Renal cortex interstitium (tissue), 11 donors: ENCODE measurements around the gene GNAI1. TPM values are rescaled to one million over a fixed set of nuclear protein-coding genes. Genes with fewer than 3 reads are reported as not detected.
"Not testable (repeated sequence)": the region's sequence is repeated elsewhere in the genome, so short reads cannot be mapped to it uniquely, and the experiment has no call there.

Experiments
- DNase-seq, 11 donors: peaks; one replicate each; pipeline ENCODE4 v3.0.0-alpha.2; 2013; ENCODE audit warnings: low read depth in 9 of 11, low spot score in 4 of 11; ENCODE audit errors: extremely low read depth in 1 of 11
- polyA plus RNA-seq, 3 donors: library from polyadenylated mRNA; unstranded; fragments of 120-200 nt; gene quantifications; one replicate each; pipeline ENCODE4 v1.2.1, GENCODE V29; 2013; ENCODE audit not compliant: insufficient read length in 3 of 3

GNAI1 gene
- polyA plus RNA-seq, 3 donors, result 107 to 156 (median 137) TPM

DNA sequence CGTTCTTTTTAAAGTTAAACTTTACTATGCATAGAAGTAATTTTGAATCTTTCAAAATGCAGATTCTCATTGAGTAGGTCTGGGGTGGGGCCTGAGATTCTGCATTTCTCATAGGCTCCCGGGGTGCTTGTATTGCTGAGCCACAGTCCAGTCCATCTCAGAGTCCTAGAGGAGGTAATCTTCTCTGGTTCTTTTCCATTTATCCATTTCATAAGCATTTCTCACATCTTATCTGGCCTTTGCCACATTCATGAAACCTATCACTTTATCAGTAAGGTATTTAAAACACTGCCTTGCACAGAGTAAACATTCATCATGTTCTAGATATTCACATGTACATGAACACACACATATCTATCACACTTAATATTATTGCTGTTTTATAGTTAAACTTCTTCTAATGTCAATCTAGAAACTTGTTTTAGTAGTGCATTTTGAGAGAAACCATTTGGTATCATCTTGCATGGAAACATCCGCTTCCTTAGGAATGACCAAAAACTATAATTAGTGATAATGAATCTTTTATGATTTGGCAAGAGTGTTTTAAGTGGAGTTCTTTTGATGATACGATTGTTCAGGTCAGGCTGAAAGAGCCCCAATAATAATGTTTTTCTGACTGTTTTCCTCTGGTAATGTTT lies 12.0 kb downstream of the GNAI1 start:
- DNase-seq, result no peak

DNA sequence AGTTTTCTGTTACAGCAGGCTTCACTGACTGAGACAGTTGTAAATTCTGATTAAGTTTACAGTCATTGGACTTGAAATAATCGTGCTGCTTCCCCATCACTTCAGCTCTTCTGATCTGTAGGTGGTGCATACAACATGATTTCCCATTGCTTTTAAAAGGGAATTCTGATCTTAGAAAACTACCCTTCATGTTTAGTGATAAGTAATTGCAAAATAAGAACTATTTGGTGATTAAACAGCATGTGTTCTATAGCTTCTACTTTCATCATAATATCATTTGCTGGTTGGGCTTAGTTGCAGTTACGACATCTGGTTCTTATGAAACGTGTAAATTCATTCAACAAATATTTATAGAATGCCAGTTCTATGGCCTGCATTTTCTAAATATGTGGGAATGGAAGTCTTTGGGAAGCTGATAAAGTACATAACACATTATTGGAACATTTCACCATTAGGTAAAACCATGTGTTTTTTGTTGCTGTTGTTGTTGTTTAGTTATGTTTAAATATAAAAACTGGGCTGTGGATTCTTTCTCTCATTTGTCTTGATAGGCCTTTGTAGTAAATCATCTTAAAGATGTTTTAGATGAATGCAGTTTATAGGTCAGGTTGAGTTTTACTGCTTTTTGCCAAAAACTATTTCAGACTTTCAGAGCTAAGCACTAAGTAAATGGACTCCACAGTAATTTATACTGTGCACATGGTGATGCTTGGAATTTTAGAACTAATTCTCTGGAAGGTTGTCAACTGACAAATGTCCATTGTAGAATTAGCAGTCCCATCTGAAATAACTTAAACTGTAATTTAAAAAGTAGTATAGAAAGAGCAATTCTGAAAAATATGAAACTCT lies 13.1 kb downstream of the GNAI1 start:
- DNase-seq, result no peak

DNA sequence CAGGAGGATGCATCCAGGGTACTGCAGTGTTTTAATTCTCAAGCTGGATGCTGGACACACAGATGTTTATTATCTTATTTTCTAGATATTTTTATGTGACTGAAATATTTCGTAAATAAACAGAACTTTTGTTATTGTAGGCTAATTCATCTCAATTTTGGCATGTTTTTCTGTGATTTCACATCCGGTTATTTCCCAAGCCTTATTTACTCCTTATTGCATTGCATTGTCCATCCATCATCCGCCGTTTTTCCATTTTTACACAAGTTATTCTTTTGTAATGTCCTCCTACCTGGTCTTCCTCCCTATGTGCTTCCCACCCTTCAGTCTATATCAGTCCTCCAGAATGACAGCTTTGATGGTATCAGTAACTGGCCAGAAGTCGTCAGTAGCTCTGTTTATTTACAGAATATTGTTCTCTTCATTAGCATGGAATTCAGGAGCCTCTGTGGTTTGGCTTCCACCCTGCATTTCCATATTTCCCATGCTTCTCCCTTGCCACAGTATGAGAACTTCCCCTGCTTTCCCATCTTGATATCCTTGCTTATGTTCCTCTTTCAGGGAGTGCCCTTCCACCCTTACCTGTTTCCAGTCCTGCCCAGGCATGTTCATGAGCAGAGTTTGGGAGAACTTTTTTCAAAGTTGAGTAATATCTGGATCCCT lies 16.1 kb downstream of the GNAI1 start:
- peak in 3 of 11 donors; percentile 22 to 48 (median 48) for DNase-seq

- no peak for DNase-seq
Observed at GRCh38 chr7:80151274-80151665, 16.6 kb downstream of the GNAI1 start.

- DNase-seq, result no peak
Observed at GRCh38 chr7:80153446-80153845, 18.8 kb downstream of the GNAI1 start.

DNA sequence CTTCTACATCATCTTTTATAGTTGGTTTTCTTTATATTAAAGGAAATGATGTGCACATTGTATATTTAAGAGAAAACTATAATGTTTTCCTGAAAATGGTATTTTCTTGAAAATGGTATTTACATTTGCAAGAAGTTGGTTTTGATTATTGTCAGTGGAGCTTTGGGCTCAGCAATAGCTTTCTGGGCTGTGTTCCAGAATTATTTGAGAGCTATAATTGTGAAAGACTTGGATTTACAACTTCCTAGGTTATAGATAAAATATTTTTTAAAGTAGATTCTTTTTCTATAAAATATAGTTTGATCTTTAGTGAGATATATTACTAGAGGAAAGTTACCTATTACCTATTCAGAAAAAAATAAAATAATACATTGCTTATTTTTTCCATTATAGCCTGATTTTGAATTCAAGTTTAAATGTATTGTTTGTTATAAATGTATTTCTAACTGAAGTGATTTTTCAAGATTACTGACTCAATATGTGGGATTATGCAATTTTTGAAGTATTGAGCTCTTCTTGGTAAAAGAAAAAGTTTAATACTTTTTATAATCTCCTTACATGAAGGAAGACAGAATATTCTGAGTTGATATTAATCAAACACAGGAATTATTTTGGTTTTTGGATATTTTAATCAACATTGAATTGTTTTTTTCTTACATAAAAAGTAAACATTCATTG lies 20.2 kb downstream of the GNAI1 start:
- no peak for DNase-seq

- no peak for DNase-seq
Observed at GRCh38 chr7:80155374-80155773, 20.7 kb downstream of the GNAI1 start.

DNA sequence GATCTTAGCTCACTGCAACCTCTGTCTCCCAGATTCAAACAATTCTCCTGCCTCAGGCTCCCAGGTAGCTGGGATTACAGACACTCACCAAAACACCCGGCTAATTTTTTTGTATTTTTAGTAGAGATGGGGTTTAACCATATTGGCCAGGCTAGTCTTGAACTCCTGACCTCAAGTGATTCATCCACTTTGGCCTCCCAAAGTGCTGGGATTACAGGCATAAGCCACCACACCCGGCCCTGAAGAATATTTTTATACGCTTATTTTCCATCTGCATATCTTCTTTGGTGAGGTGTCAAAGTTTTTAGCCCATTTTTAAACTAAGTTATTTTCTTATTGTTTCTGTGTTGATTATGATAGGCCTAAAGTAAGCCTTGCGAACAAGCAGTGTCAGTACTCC lies 23.1 kb downstream of the GNAI1 start:
- not testable (repeated sequence) for DNase-seq

GRCh38 chr7:80159802-80160201 lies 25.2 kb downstream of the GNAI1 start:
- no peak for DNase-seq

DNA sequence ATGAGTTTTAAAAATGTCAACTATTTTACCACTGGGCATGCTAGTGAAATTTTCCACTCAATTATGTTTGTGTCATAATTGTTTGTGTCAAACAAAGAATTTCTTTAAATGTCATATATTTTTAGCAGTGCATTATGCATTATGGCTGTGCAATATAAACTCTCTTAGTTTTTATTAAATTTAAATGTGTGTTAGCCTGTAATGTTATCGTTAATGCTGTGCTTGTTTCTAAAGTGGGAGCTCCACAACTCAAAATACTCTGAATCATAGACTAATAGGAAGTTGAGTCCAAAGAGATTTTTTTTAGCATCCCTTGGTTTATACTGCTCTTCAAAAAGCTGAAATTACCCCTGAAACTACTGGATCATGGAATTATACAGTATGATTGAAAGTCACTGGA lies 26.8 kb downstream of the GNAI1 start:
- no peak for DNase-seq

DNA sequence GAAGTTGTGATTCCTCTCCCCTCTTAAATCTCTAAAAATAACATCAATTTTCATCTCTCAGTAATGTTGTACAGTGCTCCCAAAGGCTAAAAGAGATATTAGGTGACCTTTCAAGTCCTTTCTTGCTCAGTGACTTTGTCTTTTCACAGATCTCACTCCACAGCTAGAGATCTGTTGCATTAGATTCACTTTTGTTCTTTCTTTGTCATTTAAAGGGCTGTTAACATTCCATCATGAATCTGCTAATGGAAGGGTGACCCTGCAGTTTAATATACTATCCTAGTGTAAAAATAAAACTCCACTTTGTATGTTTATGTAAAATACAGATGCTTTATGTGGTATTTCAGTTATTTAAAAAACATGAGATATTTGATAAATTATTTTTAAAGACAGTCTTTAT lies 30.5 kb downstream of the GNAI1 start:
- no peak for DNase-seq

DNA sequence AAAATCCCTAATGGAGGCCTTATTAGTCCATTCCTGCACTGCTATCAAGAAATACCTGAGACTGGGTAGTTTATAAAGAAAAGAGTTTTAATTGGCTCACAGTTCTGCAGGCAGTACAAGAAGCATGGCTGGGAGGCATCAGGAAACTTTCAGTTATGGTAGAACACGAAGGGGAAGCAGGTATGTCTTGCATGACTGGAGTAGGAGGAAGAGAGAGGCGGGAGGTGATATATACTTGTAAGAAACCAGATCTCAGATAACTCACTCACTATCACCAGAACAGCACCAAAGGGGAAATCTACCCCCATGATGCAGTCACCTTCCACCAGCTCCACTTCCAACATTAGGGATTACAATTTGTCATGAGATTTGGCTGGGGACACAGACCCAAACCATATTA lies 35.8 kb downstream of the GNAI1 start:
- no peak for DNase-seq

- DNase-seq, result no peak
Observed at GRCh38 chr7:80172387-80172786, 37.8 kb downstream of the GNAI1 start.

DNA sequence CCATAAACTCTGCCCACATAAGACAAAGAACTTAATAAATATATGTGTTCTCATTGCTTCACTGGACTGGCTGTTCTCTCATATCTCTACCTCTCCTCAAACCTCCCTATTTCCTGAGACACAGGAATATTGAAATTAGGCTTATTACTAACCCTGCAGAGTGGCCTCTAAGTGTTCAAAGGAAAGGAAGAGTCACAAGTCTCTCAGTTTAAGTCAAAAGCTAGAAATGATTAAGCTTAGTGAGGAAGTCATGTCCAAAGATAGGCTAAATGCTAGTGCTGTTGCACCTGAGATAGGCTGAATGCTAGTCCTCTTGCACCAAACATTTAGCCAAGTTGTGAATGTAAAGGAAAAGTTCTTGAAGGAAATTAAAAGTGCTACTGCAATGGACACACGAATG lies 41.1 kb downstream of the GNAI1 start:
- no peak for DNase-seq

DNA sequence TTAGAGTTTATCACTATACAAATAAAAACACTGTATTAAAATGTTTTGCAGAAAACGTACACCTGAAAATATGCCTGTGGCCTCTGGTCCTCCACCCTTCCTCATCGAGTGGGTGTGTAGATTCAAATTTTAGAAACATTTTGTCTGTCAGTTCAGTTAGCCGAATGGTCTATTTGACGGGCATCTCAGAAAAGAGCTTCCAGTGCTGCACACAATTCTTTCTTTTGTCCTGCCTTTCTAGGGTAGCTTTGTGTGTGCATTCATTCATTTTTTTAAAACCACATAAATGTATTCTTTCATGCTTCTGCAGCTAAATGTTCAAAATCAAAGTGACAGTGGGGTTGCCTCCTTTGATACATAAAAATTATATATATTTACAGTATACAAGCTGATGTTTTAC lies 46.8 kb downstream of the GNAI1 start:
- DNase-seq, result no peak

DNA sequence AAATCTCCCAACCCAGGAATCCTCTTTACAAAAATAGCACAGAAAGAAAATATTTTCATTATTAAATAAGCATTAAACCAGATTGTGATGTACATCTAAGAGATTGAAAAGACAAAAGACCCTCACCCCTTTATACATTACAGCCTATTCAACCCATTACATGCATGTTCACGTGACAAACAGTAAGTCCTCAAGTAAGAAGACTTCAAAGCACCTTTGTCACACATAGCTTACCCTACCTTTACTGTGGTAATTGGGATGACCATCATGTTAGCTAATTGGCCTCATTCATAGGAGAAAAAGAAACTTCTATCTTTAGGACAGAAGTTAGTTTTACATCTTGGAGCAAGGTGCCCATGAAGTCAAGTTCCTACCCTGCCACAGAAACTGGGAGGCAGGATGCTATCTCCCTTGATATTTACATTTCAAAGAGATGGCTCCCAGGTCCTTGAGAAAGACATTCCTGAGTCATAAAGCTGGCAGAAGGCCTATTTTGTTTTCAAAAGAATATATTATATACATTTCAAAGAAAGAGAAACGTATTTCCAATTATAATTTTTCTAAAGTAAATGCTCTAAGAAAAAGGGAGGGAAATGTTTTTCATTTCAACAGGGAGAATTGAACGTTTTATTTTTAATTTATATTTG lies 48.1 kb downstream of the GNAI1 start:
- no peak for DNase-seq

- no peak for DNase-seq
Observed at GRCh38 chr7:80183351-80183750, 48.7 kb downstream of the GNAI1 start.

DNA sequence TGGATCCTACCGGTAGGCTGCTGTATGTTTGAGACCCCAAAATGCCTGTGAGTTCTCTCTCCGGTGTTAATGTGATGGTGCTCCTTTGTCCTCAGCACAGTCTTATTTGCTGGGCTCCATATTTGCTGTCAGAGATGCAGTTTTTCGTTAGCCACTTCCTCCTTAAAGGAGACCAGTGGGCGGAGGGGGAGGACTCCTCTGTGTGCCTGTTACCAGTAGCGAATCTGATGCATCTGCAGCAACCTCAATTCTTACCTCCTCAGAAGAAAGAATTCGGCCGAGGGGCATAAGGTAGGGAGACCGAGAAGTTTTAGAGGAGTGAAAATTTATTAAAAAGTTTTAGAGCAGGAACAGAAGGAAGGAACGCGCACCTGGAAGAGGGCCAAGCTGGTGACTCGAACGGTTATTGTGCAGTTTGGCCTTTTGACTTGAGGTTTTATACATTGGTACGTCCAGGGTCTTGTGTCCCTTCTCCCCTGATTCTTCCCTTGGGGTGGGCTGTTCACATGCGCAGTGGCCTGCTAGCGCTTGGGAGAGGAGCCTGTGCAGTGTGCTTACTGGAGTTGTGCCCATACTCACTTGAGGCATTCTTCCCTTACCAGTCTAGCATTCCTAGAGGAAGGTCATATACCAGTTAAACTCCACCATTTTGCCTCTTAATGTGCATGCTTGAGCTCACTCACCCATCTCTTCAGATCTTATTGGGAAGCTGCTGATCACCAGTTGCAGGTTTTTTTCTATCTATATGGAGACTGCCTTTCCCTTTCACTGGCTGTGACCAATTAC lies 49.5 kb downstream of the GNAI1 start:
- no peak for DNase-seq
